ENCODE measurements around the gene TMEM150A. TPM values are rescaled to one million over a fixed set of nuclear protein-coding genes. Genes with fewer than 3 reads are reported as not detected.
A peak's percentile ranks its signal among the peaks of the same experiment; 100 is the strongest.
"Not testable (repeated sequence)": the region's sequence is repeated elsewhere in the genome, so short reads cannot be mapped to it uniquely, and the experiment has no call there.

TMEM150A gene
- polyA plus RNA-seq, 4 donors = 14.9 to 39.7 (median 33.3) TPM

- DNase-seq (ENCODE audit: low read depth in 4 of 4, low spot score in 3 of 4) = no peak
Observed at GRCh38 chr2:85613717-85614515, 11.4 kb upstream of the TMEM150A start.

GRCh38 chr2:85611705-85612587 is 9.4 kb upstream of the TMEM150A start, which contains the start of gene C2orf68:
TSS of gene C2orf68 (minus strand) at chr2:85612066. CDS start at chr2:85611984, 82 bp downstream.
- peak in 3 of 4 donors; percentile 83 to 88 (median 85) for DNase-seq (ENCODE audit: low read depth in 4 of 4, low spot score in 3 of 4)

GRCh38 chr2:85611217-85611704 is 8.8 kb upstream of the TMEM150A start:
- DNase-seq (ENCODE audit: low read depth in 4 of 4, low spot score in 3 of 4) = no peak

GRCh38 chr2:85607268-85608215 is 5.0 kb upstream of the TMEM150A start:
- no peak for DNase-seq (ENCODE audit: low read depth in 4 of 4, low spot score in 3 of 4)

- no peak for DNase-seq (ENCODE audit: low read depth in 4 of 4, low spot score in 3 of 4)
Observed at GRCh38 chr2:85606116-85606455, 3.6 kb upstream of the TMEM150A start.

GRCh38 chr2:85605406-85606115 is 3.1 kb upstream of the TMEM150A start:
- DNase-seq (ENCODE audit: low read depth in 4 of 4, low spot score in 3 of 4) = peak in 1 of 4 donors; percentile 59

GRCh38 chr2:85604568-85605339 is 2.3 kb upstream of the TMEM150A start:
- DNase-seq (ENCODE audit: low read depth in 4 of 4, low spot score in 3 of 4) = no peak

- DNase-seq (ENCODE audit: low read depth in 4 of 4, low spot score in 3 of 4) = not testable (repeated sequence)
Observed at GRCh38 chr2:85604133-85604444, 1.6 kb upstream of the TMEM150A start.

- DNase-seq (ENCODE audit: low read depth in 4 of 4, low spot score in 3 of 4) = no peak
Observed at GRCh38 chr2:85601771-85602475, 575 bp downstream of the TMEM150A start.

- no peak for DNase-seq (ENCODE audit: low read depth in 4 of 4, low spot score in 3 of 4)
Observed at GRCh38 chr2:85600951-85601770, 1.3 kb downstream of the TMEM150A start.

- DNase-seq (ENCODE audit: low read depth in 4 of 4, low spot score in 3 of 4) = no peak
Observed at GRCh38 chr2:85600235-85600575, 2.3 kb downstream of the TMEM150A start.

- DNase-seq (ENCODE audit: low read depth in 4 of 4, low spot score in 3 of 4) = no peak
Observed at GRCh38 chr2:85599468-85600234, 2.8 kb downstream of the TMEM150A start.

- DNase-seq (ENCODE audit: low read depth in 4 of 4, low spot score in 3 of 4) = no peak
Observed at GRCh38 chr2:85598594-85599340, 3.7 kb downstream of the TMEM150A start.

GRCh38 chr2:85597241-85597640 is 5.3 kb downstream of the TMEM150A start:
- DNase-seq (ENCODE audit: low read depth in 4 of 4, low spot score in 3 of 4) = no peak

- no peak for DNase-seq (ENCODE audit: low read depth in 4 of 4, low spot score in 3 of 4)
Observed at GRCh38 chr2:85596486-85597143, 5.9 kb downstream of the TMEM150A start.

GRCh38 chr2:85596026-85596333 is 6.5 kb downstream of the TMEM150A start:
- DNase-seq (ENCODE audit: low read depth in 4 of 4, low spot score in 3 of 4) = no peak

Data from left renal pelvis (tissue), 4 donors.